ENCODE results near the gene SMARCC1. TPM values are rescaled to one million over a fixed set of nuclear protein-coding genes. Genes with fewer than 3 reads are reported as not detected.

Gene SMARCC1
- total RNA-seq, 2 donors from 2014 or later: 11.6 to 19.3 TPM

- H3K4me1 ChIP-seq: peaks cover 0 to 18% of the 10 kb centered on the region in 2 donors
- no peaks in the 10 kb centered on the region for H3K9me3 ChIP-seq
- peaks cover 30% of the 10 kb centered on the region for H3K36me3 ChIP-seq
- no peak for DNase-seq (ENCODE audit: low spot score)
- H3K27ac ChIP-seq: no peak overlapping the region
- H3K27me3 ChIP-seq: no peaks in the 10 kb centered on the region
- TF ChIP-seq CTCF (IDR thresholded peaks at IDR 0.05): no peak
- H3K4me3 ChIP-seq: no peak overlapping the region
These were observed 69.3 kb downstream of the SMARCC1 start for GRCh38 chr3:47712398-47712797.

- H3K27ac ChIP-seq: no peak overlapping the region
- H3K4me1 ChIP-seq: peaks cover 0 to 18% of the 10 kb centered on the region in 2 donors
- DNase-seq (ENCODE audit: low spot score): no peak
- H3K9me3 ChIP-seq: no peaks in the 10 kb centered on the region
- H3K27me3 ChIP-seq: no peaks in the 10 kb centered on the region
- no peak for TF ChIP-seq CTCF (IDR thresholded peaks at IDR 0.05)
- no peak overlapping the region for H3K4me3 ChIP-seq
- peaks cover 30% of the 10 kb centered on the region for H3K36me3 ChIP-seq
These were observed 70.1 kb downstream of the SMARCC1 start for GRCh38 chr3:47711596-47711995.

GRCh38 chr3:47705391-47705790 lies 76.3 kb downstream of the SMARCC1 start:
- H3K4me3 ChIP-seq: no peak overlapping the region
- DNase-seq (ENCODE audit: low spot score): no peak
- H3K27me3 ChIP-seq: no peaks in the 10 kb centered on the region
- no peaks in the 10 kb centered on the region for H3K4me1 ChIP-seq
- TF ChIP-seq CTCF (IDR thresholded peaks at IDR 0.05): no peak
- H3K9me3 ChIP-seq: no peaks in the 10 kb centered on the region
- H3K36me3 ChIP-seq: peaks cover 60% of the 10 kb centered on the region
- H3K27ac ChIP-seq: no peak overlapping the region

GRCh38 chr3:47704237-47704612 lies 77.5 kb downstream of the SMARCC1 start:
- no peak for DNase-seq (ENCODE audit: low spot score)
- TF ChIP-seq CTCF (IDR thresholded peaks at IDR 0.05): no peak
- Histone ChIP-seq H3K4me1 (no peaks in the 10 kb centered on the region), H3K27me3 (no peaks in the 10 kb centered on the region), H3K4me3 (no peak overlapping the region), H3K27ac (no peak overlapping the region), H3K9me3 (no peaks in the 10 kb centered on the region), H3K36me3 (peaks cover 50% of the 10 kb centered on the region)

DNA sequence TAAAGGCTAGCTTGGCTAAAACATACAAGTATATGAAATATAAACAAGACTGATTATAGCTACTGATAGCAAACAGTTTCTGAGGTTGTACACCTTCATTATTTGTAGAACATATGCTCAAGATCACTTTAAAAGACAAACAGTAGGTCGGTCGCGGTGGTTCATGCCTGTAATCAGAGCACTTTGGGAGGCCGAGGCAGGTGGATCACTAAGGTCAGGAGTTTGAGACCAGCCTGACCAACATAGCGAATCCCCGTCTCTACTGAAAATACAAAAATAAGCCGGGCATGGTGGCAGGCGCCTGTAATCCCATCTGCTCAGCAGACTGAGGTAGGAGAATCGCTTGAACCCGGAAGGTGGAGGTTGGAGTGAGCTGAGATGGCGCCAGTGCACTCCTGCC lies 80.3 kb downstream of the SMARCC1 start:
- TF ChIP-seq CTCF (IDR thresholded peaks at IDR 0.05): no peak
- H3K27ac ChIP-seq: no peak overlapping the region
- H3K36me3 ChIP-seq: peaks cover 40% of the 10 kb centered on the region
- H3K9me3 ChIP-seq: no peaks in the 10 kb centered on the region
- H3K4me3 ChIP-seq: no peak overlapping the region
- DNase-seq (ENCODE audit: low spot score): no peak
- H3K4me1 ChIP-seq: no peaks in the 10 kb centered on the region
- no peaks in the 10 kb centered on the region for H3K27me3 ChIP-seq

DNA sequence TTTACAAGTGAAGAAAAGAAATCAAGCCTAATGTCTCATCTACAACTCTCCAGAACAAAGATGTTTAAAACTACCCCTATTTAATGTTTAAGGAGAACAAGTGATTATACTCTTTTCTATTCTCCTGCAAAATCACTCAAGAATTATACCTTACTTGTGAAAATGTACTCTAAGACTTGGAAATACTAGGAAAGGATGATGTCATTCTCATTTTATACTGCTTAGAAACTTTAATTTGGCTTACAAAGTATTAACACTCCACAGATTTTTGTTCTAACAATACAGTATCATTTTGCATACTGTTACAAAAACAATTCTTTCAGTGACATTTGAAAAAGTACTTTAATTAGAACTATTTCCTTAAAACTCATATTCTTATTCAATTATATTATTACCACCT lies 89.5 kb downstream of the SMARCC1 start:
- Histone ChIP-seq H3K9me3 (no peaks in the 10 kb centered on the region), H3K27ac (no peak overlapping the region), H3K4me1 (no peaks in the 10 kb centered on the region), H3K27me3 (no peaks in the 10 kb centered on the region), H3K4me3 (no peak overlapping the region), H3K36me3 (peaks cover 58% of the 10 kb centered on the region)
- DNase-seq (ENCODE audit: low spot score): no peak
- TF ChIP-seq CTCF (IDR thresholded peaks at IDR 0.05): no peak

Measured in right atrium auricular region (tissue), 2 donors.